Activated CD4-positive, alpha-beta T cell treated with anti-CD3 and anti-CD28 coated beads, Interleukin-2, Interleukin-4, amounts not matched to agents 100 ng/mL and 50 ng/mL, durations not matched to agents 16 hours and 8 hours (primary cell): ENCODE measurements around the gene ATF3.

ENCODE experiments used
- DNase-seq: peaks from one replicate; pipeline ENCODE4 v3.0.0-alpha.2; 2020; ENCODE audit warnings: low spot score

Gene ATF3

GRCh38 chr1:212608959-212609700, 569 bp downstream of the ATF3 start:
- no peak for DNase-seq

GRCh38 chr1:212609701-212610574, 1.4 kb downstream of the ATF3 start:
- DNase-seq: no peak

GRCh38 chr1:212610575-212610967, 2.0 kb downstream of the ATF3 start:
- no peak for DNase-seq

GRCh38 chr1:212611000-212611948, 2.7 kb downstream of the ATF3 start:
- no peak for DNase-seq

GRCh38 chr1:212612041-212612961, 3.7 kb downstream of the ATF3 start:
- no peak for DNase-seq

GRCh38 chr1:212613440-212614335, 5.1 kb downstream of the ATF3 start:
- DNase-seq: no peak

- no peak for DNase-seq
Measured at GRCh38 chr1:212614453-212615200, 6.1 kb downstream of the ATF3 start.

GRCh38 chr1:212615201-212615470, 6.6 kb downstream of the ATF3 start:
- no peak for DNase-seq

GRCh38 chr1:212618466-212619210, 10.1 kb downstream of the ATF3 start:
- DNase-seq: no peak

GRCh38 chr1:212620293-212620692, 11.7 kb downstream of the ATF3 start:
- no peak for DNase-seq

- no peak for DNase-seq
Measured at GRCh38 chr1:212621043-212621948, 12.7 kb downstream of the ATF3 start.

GRCh38 chr1:212621949-212622305, 13.4 kb downstream of the ATF3 start:
- DNase-seq: no peak

GRCh38 chr1:212622467-212622866, 13.9 kb downstream of the ATF3 start:
- no peak for DNase-seq

- DNase-seq: no peak
Measured at GRCh38 chr1:212622906-212623305, 14.3 kb downstream of the ATF3 start.

- DNase-seq: no peak
Measured at GRCh38 chr1:212623603-212624002, 15.0 kb downstream of the ATF3 start.

GRCh38 chr1:212624976-212625501, 16.5 kb downstream of the ATF3 start:
- DNase-seq: no peak

- no peak for DNase-seq
Measured at GRCh38 chr1:212625781-212626450, 17.4 kb downstream of the ATF3 start.
